ENCODE data around the gene CLASRP. TPM values are rescaled to one million over a fixed set of nuclear protein-coding genes. Genes with fewer than 3 reads are reported as not detected.
A peak's percentile ranks its signal among the peaks of the same experiment; 100 is the strongest.

Gene CLASRP
- total and polyA plus RNA-seq, 9 of the 15 experiments (the other 6 are each of a cell fraction or from before 2014, with no cell fraction given) = 0.94 to 86.3 (median 44.0) TPM

GRCh38 chr19:44992336-44993163, 46.3 kb upstream of the CLASRP start:
- WGBS (ENCODE audit: insufficient coverage, low coverage, missing lambda C conversion rate) = 95% methylated on average over 21 of the region's 44 CpGs

More at GRCh38 chr19:44992336-44993163, 46.3 kb upstream of the CLASRP start:
- ChIA-PET CTCF (ENCODE audit: low intra/inter-chr PET ratio) (no interaction called here), POLR2A (no interaction called here)
- Histone ChIP-seq H3K4me1 (replicated peaks in 1 of 2; ENCODE audit: control insufficient read depth in 2 of 2, insufficient read depth in 2 of 2, low read length in 2 of 2) (peaks cover 0 to 21% of the 10 kb centered on the region in 2 experiments; a peak in 2 of 5 replicates), H3K27ac (ENCODE audit: extremely low read depth, low read depth, low read length) (no peak overlapping the region), H4K20me1 (replicated peaks; ENCODE audit: control insufficient read depth, insufficient read depth, low read length) (no peaks in the 10 kb centered on the region; the same call in 1 of the 2 replicates), H3K4me2 (ENCODE audit: insufficient read depth, low read length) (no peak overlapping the region), H3K4me3 (no peak overlapping the region), H3K79me2 (ENCODE audit: control insufficient read depth, insufficient read depth, low read length) (no peaks in the 10 kb centered on the region), H3K36me3 (ENCODE audit: control insufficient read depth, insufficient read depth, low read length) (peaks cover 53% of the 10 kb centered on the region; the same call in 2 of the 3 replicates), H3K9me3 (replicated peaks; ENCODE audit: control insufficient read depth, insufficient read depth, low read depth, low read length) (no peaks in the 10 kb centered on the region), H2AFZ (ENCODE audit: low read depth, low read length) (no peak overlapping the region), H3K9ac (ENCODE audit: insufficient read depth in 1 of 2, low read depth in 2 of 2, low read length in 2 of 2) (no peak overlapping the region), H3K9me1 (ENCODE audit: control insufficient read depth, insufficient read depth, low read length) (no peaks in the 10 kb centered on the region), H3K27me3 (ENCODE audit: control insufficient read depth in 2 of 2, insufficient read depth in 2 of 2, low read length in 2 of 2) (no peaks in the 10 kb centered on the region)
- intact Hi-C loops (cut with micrococcal nuclease) (no loop called here), in situ Hi-C loops (cut with MboI) (no loop called here)
- DNase-seq (ENCODE audit: extremely low read depth in 1 of 4, low spot score in 3 of 4) (no peak), FAIRE-seq (no peak), ATAC-seq (no peak)
- TSS peak; percentile 60 for BruUV-seq (replicated peaks)
- TF ChIP-seq POLR2G (IDR thresholded peaks at IDR 0.05; ENCODE audit: low read depth, low read length) (0 out of 2 replicates have a peak, but pooled peaks have one; percentile 49), ZHX1 (conservative IDR thresholded peaks at IDR 0.05; ENCODE audit: low read length) (no peak)
